PC-9 (cell line): ENCODE data around the gene PIWIL4.

ENCODE experiments used
- CTCF ChIP-seq: fragments of 200-600 bp; sonication (generic); conservative IDR thresholded peaks from 2 replicates; pipeline ENCODE4 v1.6.1; 2017; ENCODE audit warnings: mixed run types, antibody characterized with exemption, mild to moderate bottlenecking, moderate library complexity
- EZH2 ChIP-seq: fragments of 200-600 bp; sonication (generic); IDR thresholded peaks from 2 replicates; pipeline ENCODE4 v1.8.0; 2017; ENCODE audit warnings: antibody characterized with exemption, low read depth

- TF ChIP-seq CTCF = no peak
- TF ChIP-seq EZH2 = no peak
These were observed 23.2 kb upstream of the PIWIL4 start, which contains the start of gene FUT4 for GRCh38 chr11:94543695-94544645.
